PC-9 (cell line): ENCODE results near the gene DDX3X. TPM values are rescaled to one million over a fixed set of nuclear protein-coding genes. Genes with fewer than 3 reads are reported as not detected.
A peak's percentile ranks its signal among the peaks of the same experiment; 100 is the strongest.
"Not testable (repeated sequence)": the region's sequence is repeated elsewhere in the genome, so short reads cannot be mapped to it uniquely, and the experiment has no call there.

ENCODE experiments used
- Bru-seq: library from RNA; stranded (reverse); fragments of 400-500 nt; gene quantifications from one replicate; lab custom pipeline; 2021; lab: Mats Ljungman, UMichigan
- BruChase-seq, 2 experiments: library from RNA; stranded (reverse); fragments of 400-500 nt; gene quantifications; one replicate each; lab custom pipeline; 2021; lab: Mats Ljungman, UMichigan
- BruUV-seq: library from RNA; stranded (reverse); fragments of 400-500 nt; replicated peaks from 2 replicates; lab custom pipeline; 2021; lab: Mats Ljungman, UMichigan
- CTCF ChIA-PET: fragments of 300-600 bp; sonication (Branson Sonifier 250); formaldehyde crosslinking; loops from one replicate; lab custom pipeline; 2022; ENCODE audit warnings: antibody characterized with exemption; lab: Charles Lee
- POLR2A ChIA-PET: fragments of 300-600 bp; sonication (Branson Sonifier 250); formaldehyde crosslinking; loops from one replicate; lab custom pipeline; 2022; ENCODE audit warnings: antibody characterized with exemption; ENCODE audit not compliant: unreplicated experiment; lab: Charles Lee
- DNase-seq, 2 experiments: peaks; one replicate each; pipeline versions ENCODE4 v3.0.0 to v3.0.0-alpha.2; 2015 to 2022; ENCODE audit warnings: mixed read lengths in 1 of 2
- H2AFZ ChIP-seq: fragments of 200-600 bp; sonication (generic); 2 replicates; pipeline ENCODE4 v1.8.1; 2017; ENCODE audit warnings: antibody characterized with exemption
- H3F3A ChIP-seq: fragments of 200-600 bp; sonication (generic); 2 replicates; pipeline ENCODE4 v1.8.1; 2017; ENCODE audit warnings: antibody characterized with exemption, mild to moderate bottlenecking, low read depth; ENCODE audit not compliant: insufficient read depth
- H3K27ac ChIP-seq: fragments of 200-600 bp; sonication (generic); 2 replicates; pipeline ENCODE4 v1.6.1; 2016; ENCODE audit warnings: mixed run types
- H3K27me3 ChIP-seq: fragments of 200-600 bp; sonication (generic); 2 replicates; pipeline ENCODE4 v1.6.1; 2016; ENCODE audit warnings: low read depth, mixed run types; ENCODE audit not compliant: insufficient read depth
- H3K36me3 ChIP-seq: fragments of 200-600 bp; sonication (generic); 2 replicates; pipeline ENCODE4 v1.6.1; 2016; ENCODE audit warnings: low read depth, mixed run types
- H3K4me1 ChIP-seq: fragments of 200-600 bp; sonication (generic); replicated peaks from 2 replicates; pipeline ENCODE4 v1.6.1; 2016; ENCODE audit warnings: mixed run types; ENCODE audit not compliant: insufficient read depth
- H3K4me2 ChIP-seq: fragments of 200-600 bp; sonication (generic); 2 replicates; pipeline ENCODE4 v1.6.1; 2017; ENCODE audit warnings: mixed run types
- H3K4me3 ChIP-seq: fragments of 200-600 bp; sonication (generic); 2 replicates; pipeline ENCODE4 v1.6.1; 2016; ENCODE audit warnings: mixed run types
- H3K79me2 ChIP-seq: fragments of 200-600 bp; sonication (generic); 2 replicates; pipeline ENCODE4 v1.6.1; 2017; ENCODE audit warnings: low read depth, mixed run types
- H3K9me2 ChIP-seq: fragments of 200-600 bp; sonication (generic); 2 replicates; pipeline ENCODE4 v1.8.1; 2017; ENCODE audit warnings: mild to moderate bottlenecking; ENCODE audit not compliant: insufficient read depth
- H3K9me3 ChIP-seq: fragments of 200-600 bp; sonication (generic); 2 replicates; pipeline ENCODE4 v1.8.1; 2016; ENCODE audit warnings: low read depth; ENCODE audit not compliant: insufficient read depth
- H4K20me1 ChIP-seq: fragments of 200-600 bp; sonication (generic); 2 replicates; pipeline ENCODE4 v1.8.1; 2017; ENCODE audit not compliant: insufficient read depth
- EZH2 ChIP-seq: fragments of 200-600 bp; sonication (generic); IDR thresholded peaks from 2 replicates; pipeline ENCODE4 v1.8.0; 2017; ENCODE audit warnings: antibody characterized with exemption, low read depth
- intact Hi-C: fragments of 100-400 bp; cut with micrococcal nuclease; formaldehyde crosslinking; loops from one replicate; pipeline ENCODE4 v1.10.0; 2022; ENCODE audit not compliant: unreplicated experiment
- long read RNA-seq: library from polyadenylated mRNA; stranded (forward); transcript quantifications from one replicate; pipeline ENCODE4 v2.0.0, GENCODE V29; 2022
- total RNA-seq: library from RNA; stranded (reverse); gene quantifications from 2 replicates; pipeline ENCODE4 v1.2.3, GENCODE V29; 2021
- TF ChIP-seq, protein P1 (sequence below): fragments of 200-600 bp; sonication (generic); conservative IDR thresholded peaks from 2 replicates; pipeline ENCODE4 v1.6.1; 2017; ENCODE audit warnings: mixed run types, antibody characterized with exemption, mild to moderate bottlenecking, moderate library complexity

DDX3X gene
- total RNA-seq (130 and 158 TPM in 2 replicates), Bru-seq, nascent RNA (percentile 95 among the genes with signal in this experiment), BruChase-seq, experiment 1, labeled RNA remaining after a 2-hour chase (percentile 97 among the genes with signal in this experiment), BruChase-seq, experiment 2, labeled RNA remaining after a 6-hour chase (percentile 99 among the genes with signal in this experiment)
- long read RNA-seq, full-length matches to known transcripts = 50 of 71 reads
- long read RNA-seq, partial matches to known transcripts = 4 of 71 reads
- long read RNA-seq, other reads (novel, unspliced or antisense) = 17 of 71 reads

GRCh38 chrX:41333744-41334362 lies at the start of gene DDX3X:
TSS of gene DDX3X (plus strand) at chrX:41334162. CDS start at chrX:41334253, 91 bp downstream.
- H3K4me3 ChIP-seq = peak within 1 kb of the TSS; percentile 69
- no peaks in the 10 kb centered on the region for H3K9me2 ChIP-seq
- peaks cover 46% of the 10 kb centered on the region for H3K79me2 ChIP-seq
- TF ChIP-seq, protein P1, sequence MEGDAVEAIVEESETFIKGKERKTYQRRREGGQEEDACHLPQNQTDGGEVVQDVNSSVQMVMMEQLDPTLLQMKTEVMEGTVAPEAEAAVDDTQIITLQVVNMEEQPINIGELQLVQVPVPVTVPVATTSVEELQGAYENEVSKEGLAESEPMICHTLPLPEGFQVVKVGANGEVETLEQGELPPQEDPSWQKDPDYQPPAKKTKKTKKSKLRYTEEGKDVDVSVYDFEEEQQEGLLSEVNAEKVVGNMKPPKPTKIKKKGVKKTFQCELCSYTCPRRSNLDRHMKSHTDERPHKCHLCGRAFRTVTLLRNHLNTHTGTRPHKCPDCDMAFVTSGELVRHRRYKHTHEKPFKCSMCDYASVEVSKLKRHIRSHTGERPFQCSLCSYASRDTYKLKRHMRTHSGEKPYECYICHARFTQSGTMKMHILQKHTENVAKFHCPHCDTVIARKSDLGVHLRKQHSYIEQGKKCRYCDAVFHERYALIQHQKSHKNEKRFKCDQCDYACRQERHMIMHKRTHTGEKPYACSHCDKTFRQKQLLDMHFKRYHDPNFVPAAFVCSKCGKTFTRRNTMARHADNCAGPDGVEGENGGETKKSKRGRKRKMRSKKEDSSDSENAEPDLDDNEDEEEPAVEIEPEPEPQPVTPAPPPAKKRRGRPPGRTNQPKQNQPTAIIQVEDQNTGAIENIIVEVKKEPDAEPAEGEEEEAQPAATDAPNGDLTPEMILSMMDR = no peak
- no peak for TF ChIP-seq EZH2
- H3K4me1 ChIP-seq = peaks cover 4% of the 10 kb centered on the region; the same call in 1 of the 2 replicates
- H4K20me1 ChIP-seq = peaks cover 36% of the 10 kb centered on the region
- H3F3A ChIP-seq = peaks cover 5% of the 10 kb centered on the region; the same call in 1 of the 2 replicates
- H3K36me3 ChIP-seq = no peaks in the 10 kb centered on the region
- intact Hi-C loops = loop anchor here (1.0 to 5.0 kb wide), 4 partner anchors 33 to 108 kb away; no protein-coding TSS in a partner anchor
- BruUV-seq = no TSS peak
- peak within 1 kb of the TSS; percentile 74; the same call in 1 of the 2 replicates for H2AFZ ChIP-seq
- H3K4me2 ChIP-seq = peak within 1 kb of the TSS; percentile 73
- peak within 1 kb of the TSS; percentile 99 for H3K27ac ChIP-seq
- POLR2A ChIA-PET = interaction anchor here (0.7 to 0.8 kb wide), 2 partner anchors 20 to 1236 kb away, joined by 3 to 4 read pairs; no protein-coding TSS in a partner anchor
- H3K27me3 ChIP-seq = no peaks in the 10 kb centered on the region
- CTCF ChIA-PET = no interaction called here
- peak; percentile 63 to 69 for DNase-seq
- H3K9me3 ChIP-seq = no peaks in the 10 kb centered on the region

- H3K4me1 ChIP-seq, BruUV-seq, H3K4me3 ChIP-seq, DNase-seq, H3K9me3 ChIP-seq, H3K27ac ChIP-seq, POLR2A ChIA-PET, CTCF ChIA-PET, intact Hi-C loops, H3K4me2 ChIP-seq, H3K36me3 ChIP-seq, H3K27me3 ChIP-seq, H4K20me1 ChIP-seq, H3F3A ChIP-seq, H3K79me2 ChIP-seq, H3K9me2 ChIP-seq, H2AFZ ChIP-seq: not testable (repeated sequence)
Measured at GRCh38 chrX:41285928-41286327, 48.0 kb upstream of the DDX3X start.

DNA sequence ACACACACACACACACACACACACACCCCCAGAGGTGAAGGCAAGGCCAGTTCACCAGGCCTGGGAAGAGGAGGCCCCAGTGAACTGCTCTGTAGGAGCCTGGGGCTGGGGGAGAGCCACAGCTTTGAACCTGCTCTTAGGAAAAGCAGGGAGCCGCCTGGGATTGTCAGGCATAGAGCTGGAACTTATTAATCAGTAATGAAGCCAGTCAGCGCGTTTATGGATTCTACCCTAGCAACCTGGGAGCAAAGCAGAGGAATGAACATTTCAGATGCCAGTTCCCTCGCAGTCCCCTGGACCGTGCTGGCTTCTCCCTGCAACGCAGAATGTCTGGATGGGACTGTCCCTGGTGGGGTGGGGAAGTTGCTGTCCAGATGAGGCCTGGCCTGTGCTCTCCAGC lies 45.3 kb upstream of the DDX3X start:
- BruUV-seq = no TSS peak
- TF ChIP-seq, protein P1 = no peak
- no peak for TF ChIP-seq EZH2
- H3K27me3 ChIP-seq = no peaks in the 10 kb centered on the region
- H3K4me2 ChIP-seq = no peak overlapping the region
- H3K27ac ChIP-seq = no peak overlapping the region
- H4K20me1 ChIP-seq = no peaks in the 10 kb centered on the region
- H3K79me2 ChIP-seq = no peaks in the 10 kb centered on the region
- ChIA-PET CTCF (no interaction called here), POLR2A (no interaction called here)
- no peak overlapping the region for H2AFZ ChIP-seq
- no peaks in the 10 kb centered on the region for H3K36me3 ChIP-seq
- H3K9me2 ChIP-seq = no peaks in the 10 kb centered on the region
- no peaks in the 10 kb centered on the region for H3K9me3 ChIP-seq
- no peak overlapping the region for H3K4me3 ChIP-seq
- H3F3A ChIP-seq = no peaks in the 10 kb centered on the region
- H3K4me1 ChIP-seq = no peaks in the 10 kb centered on the region
- intact Hi-C loops = no loop called here
- DNase-seq = no peak
